HG03066 (cell line): Measurements from ENCODE around the gene MYOM1.
"Not testable (repeated sequence)": the region's sequence is repeated elsewhere in the genome, so short reads cannot be mapped to it uniquely, and the experiment has no call there.

Source experiments
- ATAC-seq: cut with Tn5 transposase; IDR thresholded peaks from one replicate; pipeline ENCODE4 v1.9.1; 2021; ENCODE audit warnings: low read depth; ENCODE audit not compliant: unreplicated experiment

The MYOM1 gene

GRCh38 chr18:3044931-3045698 lies 174.7 kb downstream of the MYOM1 start:
- ATAC-seq = no peak

- no peak for ATAC-seq
Observed at GRCh38 chr18:3042379-3042778, 177.4 kb downstream of the MYOM1 start.

- ATAC-seq = no peak
Observed at GRCh38 chr18:3041843-3042242, 177.9 kb downstream of the MYOM1 start.

GRCh38 chr18:3040881-3041280 lies 178.9 kb downstream of the MYOM1 start:
- ATAC-seq = no peak

GRCh38 chr18:3040173-3040572 lies 179.6 kb downstream of the MYOM1 start:
- ATAC-seq = no peak

- peak; percentile 98 for ATAC-seq
Observed at GRCh38 chr18:3037423-3037915, 182.3 kb downstream of the MYOM1 start.

GRCh38 chr18:3036108-3036507 lies 183.7 kb downstream of the MYOM1 start:
- ATAC-seq = no peak

GRCh38 chr18:3035635-3036034 lies 184.1 kb downstream of the MYOM1 start:
- no peak for ATAC-seq

- ATAC-seq = no peak
Observed at GRCh38 chr18:3032721-3033120, 187.0 kb downstream of the MYOM1 start.

- ATAC-seq = no peak
Observed at GRCh38 chr18:3029215-3029952, 190.4 kb downstream of the MYOM1 start.

GRCh38 chr18:3028115-3028514 lies 191.7 kb downstream of the MYOM1 start:
- not testable (repeated sequence) for ATAC-seq

- ATAC-seq = no peak
Observed at GRCh38 chr18:3027370-3027891, 192.3 kb downstream of the MYOM1 start.

GRCh38 chr18:3025544-3025943 lies 194.2 kb downstream of the MYOM1 start:
- no peak for ATAC-seq

GRCh38 chr18:3023603-3024002 lies 196.2 kb downstream of the MYOM1 start:
- not testable (repeated sequence) for ATAC-seq
